ENCODE data around the gene TGM2. TPM values are rescaled to one million over a fixed set of nuclear protein-coding genes. Genes with fewer than 3 reads are reported as not detected.

TGM2 gene
- polyA plus RNA-seq, 1 donor (not counting 4 experiments of a cell fraction or from before 2014, with no cell fraction given), result 18.7 TPM

GRCh38 chr20:38151455-38151854 is 13.6 kb downstream of the TGM2 start:
- no peak overlapping the region for H3K4me2 ChIP-seq (ENCODE audit: control insufficient read depth, extremely low read depth, insufficient read depth, low read depth, low read length)
- no peaks in the 10 kb centered on the region for H3K79me2 ChIP-seq (ENCODE audit: control insufficient read depth, insufficient read depth, low read length)
- no peak overlapping the region for H3K4me3 ChIP-seq (ENCODE audit: control insufficient read depth in 2 of 3, extremely low read depth in 1 of 3, insufficient read depth in 2 of 3, low read depth in 1 of 3, low read length in 3 of 3)
- no peaks in the 10 kb centered on the region for H3K27me3 ChIP-seq (ENCODE audit: control insufficient read depth, extremely low read depth, insufficient read depth, low read length)
- H3K9ac ChIP-seq (ENCODE audit: control insufficient read depth, extremely low read depth, insufficient read depth, low read length), result no peak overlapping the region
- FAIRE-seq (no peak), DNase-seq (ENCODE audit: low read depth, low spot score) (no peak)
- no peak overlapping the region for H2AFZ ChIP-seq (ENCODE audit: control insufficient read depth, low read length)
- TF ChIP-seq EZH2 (IDR thresholded peaks at IDR 0.05; ENCODE audit: low read length), result no peak
- TF ChIP-seq CTCF (optimal IDR thresholded peaks at IDR 0.05 in 1 of 3, IDR thresholded peaks at IDR 0.05 in 1 of 3, conservative IDR thresholded peaks at IDR 0.05 in 1 of 3; ENCODE audit: extremely low read depth in 1 of 3, insufficient read depth in 2 of 3, low read length in 3 of 3), result no peak
- no peaks in the 10 kb centered on the region for H3K36me3 ChIP-seq (ENCODE audit: control insufficient read depth in 2 of 2, extremely low read depth in 1 of 2, insufficient read depth in 2 of 2, low read length in 2 of 2)
- dilution Hi-C loops (cut with MboI; ENCODE audit: extremely low pct_ligation_motif_present, low sequenced_read_pairs), result no loop called here
- no peak overlapping the region for H3K27ac ChIP-seq (ENCODE audit: control insufficient read depth, insufficient read depth, low read length)
- H4K20me1 ChIP-seq (ENCODE audit: control insufficient read depth, extremely low read depth, insufficient read depth, low read length), result no peaks in the 10 kb centered on the region
- no peaks in the 10 kb centered on the region for H3K9me1 ChIP-seq (ENCODE audit: control insufficient read depth, extremely low read depth, insufficient read depth, low read length)
- no peaks in the 10 kb centered on the region for H3K9me3 ChIP-seq (ENCODE audit: control insufficient read depth, low read depth, low read length)
- no peaks in the 10 kb centered on the region for H3K4me1 ChIP-seq (ENCODE audit: control insufficient read depth, extremely low read depth, insufficient read depth, low read length)

- no peaks in the 10 kb centered on the region for H3K9me1 ChIP-seq (ENCODE audit: control insufficient read depth, extremely low read depth, insufficient read depth, low read length)
- DNase-seq (ENCODE audit: low read depth, low spot score) (no peak), FAIRE-seq (no peak)
- H3K27ac ChIP-seq (ENCODE audit: control insufficient read depth, insufficient read depth, low read length), result no peak overlapping the region
- no peak overlapping the region for H3K4me3 ChIP-seq (ENCODE audit: control insufficient read depth in 2 of 3, extremely low read depth in 1 of 3, insufficient read depth in 2 of 3, low read depth in 1 of 3, low read length in 3 of 3)
- H3K79me2 ChIP-seq (ENCODE audit: control insufficient read depth, insufficient read depth, low read length), result no peaks in the 10 kb centered on the region
- dilution Hi-C loops (cut with MboI; ENCODE audit: extremely low pct_ligation_motif_present, low sequenced_read_pairs), result no loop called here
- H3K4me1 ChIP-seq (ENCODE audit: control insufficient read depth, extremely low read depth, insufficient read depth, low read length), result no peaks in the 10 kb centered on the region
- no peaks in the 10 kb centered on the region for H3K36me3 ChIP-seq (ENCODE audit: control insufficient read depth in 2 of 2, extremely low read depth in 1 of 2, insufficient read depth in 2 of 2, low read length in 2 of 2)
- H4K20me1 ChIP-seq (ENCODE audit: control insufficient read depth, extremely low read depth, insufficient read depth, low read length), result no peaks in the 10 kb centered on the region
- H3K9ac ChIP-seq (ENCODE audit: control insufficient read depth, extremely low read depth, insufficient read depth, low read length), result no peak overlapping the region
- H3K4me2 ChIP-seq (ENCODE audit: control insufficient read depth, extremely low read depth, insufficient read depth, low read depth, low read length), result no peak overlapping the region
- no peaks in the 10 kb centered on the region for H3K27me3 ChIP-seq (ENCODE audit: control insufficient read depth, extremely low read depth, insufficient read depth, low read length)
- TF ChIP-seq EZH2 (IDR thresholded peaks at IDR 0.05; ENCODE audit: low read length), result no peak
- no peak for TF ChIP-seq CTCF (optimal IDR thresholded peaks at IDR 0.05 in 1 of 3, IDR thresholded peaks at IDR 0.05 in 1 of 3, conservative IDR thresholded peaks at IDR 0.05 in 1 of 3; ENCODE audit: extremely low read depth in 1 of 3, insufficient read depth in 2 of 3, low read length in 3 of 3)
- H2AFZ ChIP-seq (ENCODE audit: control insufficient read depth, low read length), result no peak overlapping the region
- H3K9me3 ChIP-seq (ENCODE audit: control insufficient read depth, low read depth, low read length), result no peaks in the 10 kb centered on the region
Observed at GRCh38 chr20:38150335-38151170, 14.5 kb downstream of the TGM2 start.
